HCT116 (cell line): ENCODE measurements around the gene MIF4GD. TPM values are rescaled to one million over a fixed set of nuclear protein-coding genes. Genes with fewer than 3 reads are reported as not detected.
A peak's percentile ranks its signal among the peaks of the same experiment; 100 is the strongest.

Experiments used
- ATAC-seq: fragments of 200-7000 bp; cut with Tn5 transposase; 2 replicates; pipeline ENCODE4 v1.9.1; 2020; ENCODE audit warnings: mild to moderate bottlenecking, moderate library complexity
- BruUV-seq: library from RNA; stranded (reverse); fragments of 400-500 nt; replicated peaks from 2 replicates; lab custom pipeline; 2021; lab: Mats Ljungman, UMichigan
- CTCF ChIA-PET: fragments of 300-600 bp; sonication (Branson Sonifier 250); formaldehyde crosslinking; loops from one replicate; lab custom pipeline; 2021; ENCODE audit warnings: antibody characterized with exemption; lab: Charles Lee
- POLR2A ChIA-PET: fragments of 300-600, 350-600 bp; sonication (Branson Sonifier 250); formaldehyde crosslinking; loops from one replicate; lab custom pipeline; 2021; ENCODE audit warnings: antibody characterized with exemption; lab: Charles Lee
- RAD21 ChIA-PET, 2 experiments: fragments of 300-600 bp; sonication (Branson Sonifier 250); formaldehyde crosslinking; loops; one replicate each; lab custom pipeline; 2023; ENCODE audit warnings: low total read pairs in 2 of 2; ENCODE audit not compliant: uncharacterized antibody in 2 of 2, unreplicated experiment in 2 of 2, low non-redundant PET in 1 of 2; lab: Charles Lee
- DNase-seq: peaks from one replicate; pipeline ENCODE4 v3.0.0-alpha.2; 2010; ENCODE audit warnings: low read depth, low spot score
- H2AFZ ChIP-seq: fragments of 200-600 bp; shearing (Covaris generic), sonication (generic); 2 replicates; pipeline ENCODE4 v1.6.1; 2017; ENCODE audit warnings: low read depth, mixed run types, mixed read lengths, antibody characterized with exemption, low read length; ENCODE audit not compliant: poor library complexity, severe bottlenecking
- H3K27ac ChIP-seq: 2 replicates; pipeline ENCODE4 v1.5.1; 2012; ENCODE audit warnings: low read depth, low read length
- H3K27me3 ChIP-seq: fragments of 200-600 bp; sonication (generic); 2 replicates; pipeline ENCODE4 v1.6.1; 2016; ENCODE audit warnings: mixed run types, low read length, mixed read lengths; ENCODE audit not compliant: insufficient read depth
- H3K36me3 ChIP-seq, 2 experiments: fragments of 200-500 bp in 1 of 2; fragments of 200-600 bp in 1 of 2; sonication (Bioruptor generic) in 1 of 2; sonication (generic) in 1 of 2; 2 replicates each; pipeline versions ENCODE4 v1.5.1 to v1.6.1; 2014 to 2016; ENCODE audit warnings: low read length in 2 of 2, inconsistent platforms in 1 of 2, mixed read lengths in 1 of 2, mixed run types in 1 of 2; ENCODE audit not compliant: insufficient read depth in 2 of 2, control insufficient read depth in 1 of 2
- H3K4me1 ChIP-seq, 2 experiments: fragments of 200-600 bp in 1 of 2; sonication (generic) in 1 of 2; 2 replicates each; pipeline versions ENCODE4 v1.5.1 to v1.6.1; 2012 to 2017; ENCODE audit warnings: low read length in 2 of 2, inconsistent platforms in 1 of 2, mild to moderate bottlenecking in 1 of 2, mixed read lengths in 1 of 2, mixed run types in 1 of 2, moderate library complexity in 1 of 2; ENCODE audit not compliant: insufficient read depth in 2 of 2, control insufficient read depth in 1 of 2
- H3K4me2 ChIP-seq: fragments of 200-600 bp; sonication (generic); 2 replicates; pipeline ENCODE4 v1.6.1; 2017; ENCODE audit warnings: mixed run types, low read length, mixed read lengths
- H3K4me3 ChIP-seq, 2 experiments: fragments of 200-600 bp in 1 of 2; sonication (generic) in 1 of 2; replicated peaks in 1 of 2; 2 replicates each; pipeline ENCODE4 v1.5.1; 2011 to 2016; ENCODE audit warnings: low read length in 2 of 2, control low read depth in 1 of 2, low read depth in 1 of 2, mild to moderate bottlenecking in 1 of 2, mixed read lengths in 1 of 2, mixed run types in 1 of 2
- H3K79me2 ChIP-seq: fragments of 200-600 bp; sonication (generic); 2 replicates; pipeline ENCODE4 v1.6.1; 2017; ENCODE audit warnings: mild to moderate bottlenecking, mixed run types, low read length, moderate library complexity, mixed read lengths; ENCODE audit not compliant: insufficient read depth
- H3K9ac ChIP-seq: fragments of 200-600 bp; sonication (generic); 2 replicates; pipeline ENCODE4 v1.6.1; 2016; ENCODE audit warnings: low read length, mixed read lengths
- H3K9me2 ChIP-seq: fragments of 200-600 bp; sonication (generic), shearing (Covaris generic); 2 replicates; pipeline ENCODE4 v1.6.1; 2017; ENCODE audit warnings: mixed run types, mild to moderate bottlenecking, moderate library complexity; ENCODE audit not compliant: insufficient read depth
- H3K9me3 ChIP-seq, 2 experiments: fragments of 200-500 bp in 1 of 2; fragments of 200-600 bp in 1 of 2; sonication (Bioruptor generic) in 1 of 2; sonication (generic) in 1 of 2; 2 replicates each; pipeline ENCODE4 v1.6.1; 2014 to 2017; ENCODE audit warnings: low read length in 2 of 2, mixed read lengths in 2 of 2, inconsistent platforms in 1 of 2, low read depth in 1 of 2, mild to moderate bottlenecking in 1 of 2, mixed run types in 1 of 2, moderate library complexity in 1 of 2; ENCODE audit not compliant: control insufficient read depth in 1 of 2, insufficient read depth in 1 of 2
- H4K20me1 ChIP-seq: fragments of 200-600 bp; sonication (generic), shearing (Covaris generic); 2 replicates; pipeline ENCODE4 v1.6.1; 2017; ENCODE audit warnings: mixed run types, mild to moderate bottlenecking, moderate library complexity; ENCODE audit not compliant: insufficient read depth
- CTCF ChIP-seq, 3 experiments: fragments of 200-600 bp in 1 of 3; sonication (generic) in 1 of 3; IDR thresholded peaks in 2 of 3; conservative IDR thresholded peaks in 1 of 3; 2 replicates each; pipeline ENCODE4 v1.5.1; 2012 to 2017; ENCODE audit warnings: low read depth in 2 of 3, low read length in 2 of 3, antibody characterized with exemption in 1 of 3, borderline replicate concordance in 1 of 3, control low read depth in 1 of 3, mild to moderate bottlenecking in 1 of 3, mixed read lengths in 1 of 3, mixed run types in 1 of 3, moderate library complexity in 1 of 3; ENCODE audit not compliant: insufficient read depth in 1 of 3
- ELF1 ChIP-seq: IDR thresholded peaks from 2 replicates; pipeline ENCODE4 v1.6.1; 2012; ENCODE audit warnings: low read depth, borderline replicate concordance
- EZH2phosphoT487 ChIP-seq: fragments of 200-600 bp; IDR thresholded peaks from 2 replicates; pipeline ENCODE4 v1.6.1; 2018; ENCODE audit warnings: antibody characterized with exemption, borderline replicate concordance
- POLR2A ChIP-seq: IDR thresholded peaks from 2 replicates; pipeline ENCODE4 v1.7.0; 2011; ENCODE audit warnings: borderline replicate concordance; ENCODE audit not compliant: insufficient read depth, insufficient read length; ENCODE audit errors: extremely low read depth
- POLR2AphosphoS5 ChIP-seq: IDR thresholded peaks from 2 replicates; pipeline ENCODE4 v1.6.1; 2011; ENCODE audit warnings: mild to moderate bottlenecking, low read depth, low read length, moderate library complexity
- RAD21 ChIP-seq: IDR thresholded peaks from 2 replicates; pipeline ENCODE4 v1.6.1; 2012; ENCODE audit warnings: low read depth, mild to moderate bottlenecking
- SRF ChIP-seq: IDR thresholded peaks from 2 replicates; pipeline ENCODE4 v1.6.1; 2012; ENCODE audit warnings: low read depth
- ZFX ChIP-seq: fragments of 450-650 bp; IDR thresholded peaks from 2 replicates; pipeline ENCODE4 v1.6.1; 2017
- ZNF274 ChIP-seq: fragments of 200-500 bp; sonication (Bioruptor generic); IDR thresholded peaks from 2 replicates; pipeline ENCODE4 v1.6.1; 2014; ENCODE audit warnings: mild to moderate bottlenecking, low read depth, low read length, inconsistent platforms
- intact Hi-C: fragments of 100-400 bp; cut with micrococcal nuclease; formaldehyde crosslinking; loops from 2 replicates; pipeline ENCODE4 v1.10.0; 2022
- total RNA-seq: library from RNA; stranded (reverse); gene quantifications from one replicate; pipeline ENCODE4 v1.2.1, GENCODE V29; 2021; ENCODE audit not compliant: unreplicated experiment
- TF ChIP-seq, protein P1 (sequence below): IDR thresholded peaks from 2 replicates; pipeline ENCODE4 v1.6.1; 2012

The MIF4GD gene
- total RNA-seq, 1 experiment from 2014 or later: 35.2 TPM

DNA sequence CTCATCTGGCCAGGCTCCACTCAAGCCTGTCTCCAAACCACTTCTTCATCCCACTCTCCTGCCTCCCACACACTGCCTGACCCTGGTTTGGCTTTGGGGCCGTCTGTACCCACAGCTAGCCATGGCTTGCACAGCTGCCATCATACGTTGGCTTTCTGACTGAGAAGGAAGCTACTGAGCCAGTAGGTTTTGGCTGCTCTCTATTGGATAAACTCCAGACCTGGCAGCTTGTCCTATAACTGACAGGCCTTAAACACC is 3.9 kb downstream of the MIF4GD start (continued):
- TF ChIP-seq RAD21: no peak
- TF ChIP-seq SRF: no peak
- no peak for TF ChIP-seq ZFX
- no peak for TF ChIP-seq POLR2A
- no peak for TF ChIP-seq CTCF (IDR thresholded peaks at IDR 0.05 in 2 of 3, conservative IDR thresholded peaks at IDR 0.05 in 1 of 3; ENCODE audit: borderline replicate concordance in 1 of 3, insufficient read depth in 1 of 3, low read depth in 2 of 3, low read length in 2 of 3)
- no peak for TF ChIP-seq ELF1
- no peak for TF ChIP-seq EZH2phosphoT487
- TF ChIP-seq ZNF274: no peak

DNA sequence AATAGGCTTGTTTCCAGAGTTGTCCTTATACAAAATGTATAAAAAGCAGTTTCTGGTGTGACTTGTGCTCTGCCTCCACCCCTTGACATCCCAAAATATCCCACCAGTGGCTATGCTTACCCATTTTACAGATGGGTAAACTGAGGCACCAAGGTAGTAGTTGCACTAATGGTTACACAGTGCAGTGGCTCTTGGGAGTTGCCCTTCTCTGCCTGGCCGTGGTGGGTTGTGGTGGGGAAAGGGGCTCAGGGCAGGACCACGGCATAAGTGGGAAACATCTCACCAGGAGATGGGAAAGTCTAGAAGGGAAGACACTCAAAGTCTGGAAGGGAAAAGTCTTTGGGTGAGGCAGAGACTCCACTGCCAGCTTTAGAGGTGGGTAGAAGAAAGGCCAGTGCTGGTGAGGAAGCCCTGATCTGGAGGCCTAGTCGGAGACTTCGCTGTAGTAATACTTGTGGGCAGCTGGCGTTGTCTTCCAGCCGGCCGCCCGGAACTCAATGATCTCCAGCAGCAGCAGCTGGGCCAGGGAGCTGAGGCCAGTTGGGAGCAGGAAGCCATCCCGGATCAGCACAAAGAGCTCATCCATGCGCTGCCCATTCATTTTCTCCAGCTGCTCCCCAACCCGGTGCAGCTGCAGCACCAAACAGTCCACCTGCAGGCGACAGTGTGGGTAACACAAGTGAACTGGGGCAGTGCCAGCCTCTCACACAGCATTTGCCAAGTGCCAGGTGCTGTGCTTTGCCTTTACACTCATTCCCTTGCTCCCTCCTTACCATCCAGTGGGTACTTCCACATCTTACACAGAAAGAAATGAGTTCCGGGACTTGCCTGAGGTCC is 4.5 kb downstream of the MIF4GD start:
- RAD21 ChIA-PET: no interaction called here
- no TSS peak for BruUV-seq
- Histone ChIP-seq H3K9me2 (no peaks in the 10 kb centered on the region), H3K27me3 (no peaks in the 10 kb centered on the region), H3K4me1 (peaks cover 18 to 40% of the 10 kb centered on the region in 2 experiments), H3K4me3 (no peak overlapping the region), H4K20me1 (no peaks in the 10 kb centered on the region), H2AFZ (no peak overlapping the region), H3K36me3 (peaks cover 18 to 39% of the 10 kb centered on the region in 2 experiments; a peak in 3 of 4 replicates), H3K4me2 (no peak overlapping the region), H3K9me3 (no peaks in the 10 kb centered on the region), H3K79me2 (peaks cover 29% of the 10 kb centered on the region), H3K9ac (no peak overlapping the region), H3K27ac (no peak overlapping the region)
- intact Hi-C loops: loop anchor here (10.0 kb wide), 1 partner anchor 152 kb away; no protein-coding TSS in a partner anchor
- CTCF ChIA-PET: no interaction called here
- DNase-seq: no peak
- TF ChIP-seq, protein P1, sequence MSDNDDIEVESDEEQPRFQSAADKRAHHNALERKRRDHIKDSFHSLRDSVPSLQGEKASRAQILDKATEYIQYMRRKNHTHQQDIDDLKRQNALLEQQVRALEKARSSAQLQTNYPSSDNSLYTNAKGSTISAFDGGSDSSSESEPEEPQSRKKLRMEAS: no peak
- 0 out of 2 replicates have a peak, but pooled peaks have one; percentile 13 for TF ChIP-seq POLR2AphosphoS5
- POLR2A ChIA-PET: no interaction called here
- ATAC-seq: no peak
